ENCODE measurements around the gene MKNK2.
A peak's percentile ranks its signal among the peaks of the same experiment; 100 is the strongest.

Gene MKNK2

GRCh38 chr19:2021453-2022140 is 29.4 kb downstream of the MKNK2 start:
- no peak for DNase-seq

GRCh38 chr19:2018752-2019151 is 32.3 kb downstream of the MKNK2 start:
- DNase-seq, result no peak

- peak; percentile 28 for DNase-seq
These were observed 34.8 kb downstream of the MKNK2 start for GRCh38 chr19:2016041-2016807.

GRCh38 chr19:2015608-2015950 is 35.5 kb downstream of the MKNK2 start, which contains the start of gene BTBD2:
TSS of gene BTBD2 (minus strand) at chr19:2015714. CDS start at chr19:2015703, 11 bp downstream.
- peak; percentile 64 for DNase-seq

- peak; percentile 18 for DNase-seq
These were observed 36.1 kb downstream of the MKNK2 start for GRCh38 chr19:2014731-2015607.

- DNase-seq, result no peak
These were observed 36.9 kb downstream of the MKNK2 start for GRCh38 chr19:2014131-2014571.

GRCh38 chr19:2013683-2013961 is 37.4 kb downstream of the MKNK2 start:
- no peak for DNase-seq

GRCh38 chr19:2012941-2013682 is 37.9 kb downstream of the MKNK2 start:
- no peak for DNase-seq

- DNase-seq, result no peak
These were observed 39.9 kb downstream of the MKNK2 start for GRCh38 chr19:2011169-2011568.

GRCh38 chr19:2010135-2010668 is 40.8 kb downstream of the MKNK2 start:
- DNase-seq, result no peak

GRCh38 chr19:2003874-2004273 is 47.2 kb downstream of the MKNK2 start:
- no peak for DNase-seq

GRCh38 chr19:1999856-2000515 is 51.1 kb downstream of the MKNK2 start:
- no peak for DNase-seq

GRCh38 chr19:1998712-1999708 is 52.0 kb downstream of the MKNK2 start:
- no peak for DNase-seq

GRCh38 chr19:1997353-1998233 is 53.5 kb downstream of the MKNK2 start:
- DNase-seq, result no peak

- DNase-seq, result peak; percentile 31
These were observed 58.2 kb downstream of the MKNK2 start for GRCh38 chr19:1992759-1993260.

- DNase-seq, result no peak
These were observed 59.8 kb downstream of the MKNK2 start for GRCh38 chr19:1991018-1991913.

- DNase-seq, result no peak
These were observed 60.6 kb downstream of the MKNK2 start for GRCh38 chr19:1990230-1991017.

All from stimulated activated CD4-positive, alpha-beta T cell treated with anti-CD3 and anti-CD28 coated beads, Interleukin-12 subunit alpha, Interleukin-12 subunit beta, amount 100 ng/mL, for 4 hours (primary cell).